Astrocyte (in vitro differentiated cells and primary cell): ENCODE data around the gene FAM53B. TPM values are rescaled to one million over a fixed set of nuclear protein-coding genes. Genes with fewer than 3 reads are reported as not detected.

ENCODE experiments used
- DNase-seq: peaks from one replicate; pipeline ENCODE4 v3.0.0-alpha.2; 2010; ENCODE audit warnings: low read depth
- FAIRE-seq: peaks from 2 replicates; lab custom pipeline; 2011; peaks lifted over from hg19 to GRCh38; lab: Jason Lieb, UNC
- H2AFZ ChIP-seq: 2 replicates; pipeline ENCODE4 v1.6.0; 2012; ENCODE audit warnings: low read depth, low read length, inconsistent platforms
- H3K27ac ChIP-seq: 2 replicates; pipeline ENCODE4 v1.5.1; 2011; ENCODE audit warnings: low read depth, low read length, inconsistent platforms
- H3K27me3 ChIP-seq: 2 replicates; pipeline ENCODE4 v1.6.0; 2011; ENCODE audit warnings: low read length, inconsistent platforms; ENCODE audit not compliant: insufficient read depth
- H3K36me3 ChIP-seq: 2 replicates; pipeline ENCODE4 v1.5.1; 2011; ENCODE audit warnings: low read length, inconsistent platforms; ENCODE audit not compliant: insufficient read depth
- H3K4me1 ChIP-seq: 2 replicates; pipeline ENCODE4 v1.5.1; 2011; ENCODE audit warnings: low read length, inconsistent platforms; ENCODE audit not compliant: insufficient read depth
- H3K4me2 ChIP-seq: 2 replicates; pipeline ENCODE4 v1.6.0; 2012; ENCODE audit warnings: low read length, inconsistent platforms
- H3K4me3 ChIP-seq: 2 replicates; pipeline ENCODE4 v1.5.1; 2011; ENCODE audit warnings: low read depth, mild to moderate bottlenecking, low read length, inconsistent platforms; ENCODE audit not compliant: insufficient read depth
- H3K79me2 ChIP-seq: 2 replicates; pipeline ENCODE4 v1.6.0; 2012; ENCODE audit warnings: mild to moderate bottlenecking, low read length, inconsistent platforms; ENCODE audit not compliant: insufficient read depth
- H3K9ac ChIP-seq: 2 replicates; pipeline ENCODE4 v1.6.0; 2012; ENCODE audit warnings: mild to moderate bottlenecking, low read length, inconsistent platforms
- H3K9me3 ChIP-seq: 2 replicates; pipeline ENCODE4 v1.5.1; 2012; ENCODE audit warnings: low read depth, mild to moderate bottlenecking, low read length, inconsistent platforms; ENCODE audit not compliant: insufficient read depth
- H4K20me1 ChIP-seq: 2 replicates; pipeline ENCODE4 v1.6.0; 2012; ENCODE audit warnings: low read length, inconsistent platforms; ENCODE audit not compliant: insufficient read depth
- H3K27ac Mint-ChIP-seq: one replicate; pipeline ENCODE4 v1.8.0; 2021; ENCODE audit warnings: mild to moderate bottlenecking, mixed read lengths; ENCODE audit not compliant: unreplicated experiment
- H3K27me3 Mint-ChIP-seq: one replicate; pipeline ENCODE4 v1.8.0; 2021; ENCODE audit warnings: low read depth, mixed read lengths; ENCODE audit not compliant: unreplicated experiment
- H3K36me3 Mint-ChIP-seq: one replicate; pipeline ENCODE4 v1.8.0; 2021; ENCODE audit warnings: low read depth, mixed read lengths; ENCODE audit not compliant: unreplicated experiment
- H3K4me1 Mint-ChIP-seq: one replicate; pipeline ENCODE4 v1.8.0; 2021; ENCODE audit warnings: low read depth, mixed read lengths; ENCODE audit not compliant: unreplicated experiment
- H3K4me3 Mint-ChIP-seq: one replicate; pipeline ENCODE4 v1.8.0; 2021; ENCODE audit warnings: mild to moderate bottlenecking, moderate library complexity, mixed read lengths; ENCODE audit not compliant: unreplicated experiment
- H3K9me3 Mint-ChIP-seq: one replicate; pipeline ENCODE4 v1.8.0; 2021; ENCODE audit warnings: mild to moderate bottlenecking, mixed read lengths; ENCODE audit not compliant: unreplicated experiment
- EZH2 ChIP-seq: IDR thresholded peaks from 2 replicates; pipeline ENCODE4 v1.6.1; 2012; ENCODE audit warnings: mild to moderate bottlenecking, low read length, inconsistent platforms; ENCODE audit not compliant: insufficient read depth
- total RNA-seq: library from RNA; stranded (reverse); gene quantifications from 2 replicates; pipeline ENCODE4 v1.2.1, GENCODE V29; 2021
- TF ChIP-seq, protein P1 (sequence below): IDR thresholded peaks from 2 replicates; pipeline ENCODE4 v1.5.1; 2011; ENCODE audit warnings: low read depth, mild to moderate bottlenecking, inconsistent platforms, low read length, moderate library complexity; ENCODE audit not compliant: insufficient read depth

The FAM53B gene
- total RNA-seq, 1 donor from 2014 or later, result 12.9 TPM

DNA sequence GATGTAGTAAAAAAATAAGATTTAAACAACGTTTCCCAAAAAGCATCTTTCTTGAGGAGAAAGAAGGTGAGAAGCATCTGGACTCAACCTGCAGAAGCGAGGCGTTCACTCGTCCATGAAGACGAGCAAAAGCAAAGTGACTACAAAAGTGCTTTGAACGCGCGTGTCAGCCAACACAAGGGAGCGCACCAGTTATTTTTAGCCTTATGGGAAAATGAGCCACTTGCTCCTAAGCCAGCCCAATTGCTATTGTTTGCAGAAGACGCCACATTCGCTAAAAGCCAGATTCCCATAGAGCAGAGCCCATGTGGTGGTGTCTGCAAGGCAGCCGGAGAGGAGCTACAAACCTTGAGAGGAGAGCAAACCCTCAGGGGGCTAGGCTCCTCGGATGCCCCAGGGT is 122.5 kb downstream of the FAM53B start:
- Histone ChIP-seq H3K27ac (no peak overlapping the region), H2AFZ (no peak overlapping the region), H3K4me2 (no peak overlapping the region), H3K36me3 (no peaks in the 10 kb centered on the region), H3K27me3 (no peaks in the 10 kb centered on the region), H3K4me1 (no peaks in the 10 kb centered on the region), H3K9ac (no peak overlapping the region), H4K20me1 (peaks cover 19% of the 10 kb centered on the region), H3K4me3 (no peak overlapping the region), H3K79me2 (no peaks in the 10 kb centered on the region), H3K9me3 (no peaks in the 10 kb centered on the region)
- TF ChIP-seq, protein P1, sequence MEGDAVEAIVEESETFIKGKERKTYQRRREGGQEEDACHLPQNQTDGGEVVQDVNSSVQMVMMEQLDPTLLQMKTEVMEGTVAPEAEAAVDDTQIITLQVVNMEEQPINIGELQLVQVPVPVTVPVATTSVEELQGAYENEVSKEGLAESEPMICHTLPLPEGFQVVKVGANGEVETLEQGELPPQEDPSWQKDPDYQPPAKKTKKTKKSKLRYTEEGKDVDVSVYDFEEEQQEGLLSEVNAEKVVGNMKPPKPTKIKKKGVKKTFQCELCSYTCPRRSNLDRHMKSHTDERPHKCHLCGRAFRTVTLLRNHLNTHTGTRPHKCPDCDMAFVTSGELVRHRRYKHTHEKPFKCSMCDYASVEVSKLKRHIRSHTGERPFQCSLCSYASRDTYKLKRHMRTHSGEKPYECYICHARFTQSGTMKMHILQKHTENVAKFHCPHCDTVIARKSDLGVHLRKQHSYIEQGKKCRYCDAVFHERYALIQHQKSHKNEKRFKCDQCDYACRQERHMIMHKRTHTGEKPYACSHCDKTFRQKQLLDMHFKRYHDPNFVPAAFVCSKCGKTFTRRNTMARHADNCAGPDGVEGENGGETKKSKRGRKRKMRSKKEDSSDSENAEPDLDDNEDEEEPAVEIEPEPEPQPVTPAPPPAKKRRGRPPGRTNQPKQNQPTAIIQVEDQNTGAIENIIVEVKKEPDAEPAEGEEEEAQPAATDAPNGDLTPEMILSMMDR, result no peak
- FAIRE-seq (no peak), DNase-seq (no peak)
- no peak overlapping the region for H3K27ac Mint-ChIP-seq
- peaks cover 3% of the 10 kb centered on the region for H3K27me3 Mint-ChIP-seq
- peaks cover 9% of the 10 kb centered on the region for H3K36me3 Mint-ChIP-seq
- no peak overlapping the region for H3K4me3 Mint-ChIP-seq
- peaks cover 9% of the 10 kb centered on the region for H3K4me1 Mint-ChIP-seq
- H3K9me3 Mint-ChIP-seq, result no peaks in the 10 kb centered on the region

DNA sequence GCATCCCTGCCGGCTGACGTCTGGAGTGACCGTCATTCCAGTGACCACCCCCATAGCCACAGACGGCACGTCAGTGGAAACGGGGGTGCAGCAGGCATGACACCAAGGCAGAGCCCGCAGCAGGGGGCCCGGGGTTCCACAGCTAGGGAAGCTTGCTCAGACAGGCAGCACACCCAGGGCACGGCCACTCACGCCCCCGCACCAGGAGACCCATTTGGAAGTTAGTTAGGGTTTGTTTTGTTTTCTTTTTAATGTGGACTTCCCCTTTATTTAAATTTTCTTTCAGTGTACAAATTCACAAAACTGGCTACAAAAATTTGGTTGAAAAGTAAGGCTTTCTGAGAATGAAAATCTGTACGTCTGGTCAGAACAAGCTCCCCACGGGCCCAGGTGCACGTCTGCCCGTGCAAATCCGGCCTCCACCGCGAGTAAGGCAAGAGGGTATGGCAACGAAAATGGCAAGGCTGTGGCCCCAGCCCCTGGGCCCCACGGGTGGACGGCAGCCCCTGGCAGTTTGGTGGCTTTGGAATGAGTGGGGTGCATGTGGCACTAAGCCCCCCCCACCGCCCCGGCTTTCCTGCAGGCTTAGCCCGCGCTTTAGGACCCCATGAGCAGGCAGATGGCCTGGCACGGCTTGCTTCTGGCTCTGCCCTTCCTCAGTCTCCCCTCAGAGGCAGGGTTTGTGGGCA is 124.2 kb downstream of the FAM53B start:
- H3K27me3 Mint-ChIP-seq, result peaks cover 3% of the 10 kb centered on the region
- peaks cover 11% of the 10 kb centered on the region for H3K36me3 Mint-ChIP-seq

DNA sequence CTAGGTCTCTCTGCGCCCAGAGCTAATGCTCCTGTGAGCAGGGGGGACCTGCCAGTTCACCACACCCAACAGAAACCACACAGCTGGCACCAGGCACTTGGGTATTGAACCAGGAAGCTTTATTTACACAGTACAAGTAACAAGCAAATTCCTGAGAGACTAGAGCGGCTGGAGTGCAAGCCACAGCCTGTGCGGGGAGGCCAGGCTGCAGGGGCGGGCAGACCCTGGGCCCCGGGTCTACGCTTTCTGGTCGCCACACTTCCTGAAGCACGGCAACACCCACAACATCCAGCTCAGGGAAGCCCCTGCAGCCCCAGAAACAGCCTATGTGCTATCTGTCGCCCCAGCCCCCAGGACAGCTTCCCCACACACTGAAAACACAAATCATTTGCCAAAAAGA is 125.0 kb downstream of the FAM53B start:
- peaks cover 11% of the 10 kb centered on the region for H3K36me3 Mint-ChIP-seq
- H3K27me3 Mint-ChIP-seq, result peaks cover 3% of the 10 kb centered on the region
- FAIRE-seq (no peak), DNase-seq (peak; percentile 16)
- no peak overlapping the region for H3K4me3 Mint-ChIP-seq
- TF ChIP-seq, protein P1, result no peak
- TF ChIP-seq EZH2, result no peak
- H3K9ac ChIP-seq, result no peak overlapping the region
- no peak overlapping the region for H2AFZ ChIP-seq
- peaks cover 7% of the 10 kb centered on the region for H3K4me1 Mint-ChIP-seq
- no peaks in the 10 kb centered on the region for H3K9me3 Mint-ChIP-seq
- peaks cover 9% of the 10 kb centered on the region for H4K20me1 ChIP-seq
- H3K36me3 ChIP-seq, result no peaks in the 10 kb centered on the region
- no peaks in the 10 kb centered on the region for H3K79me2 ChIP-seq
- no peak overlapping the region for H3K4me2 ChIP-seq
- no peak overlapping the region for H3K27ac ChIP-seq
- no peaks in the 10 kb centered on the region for H3K9me3 ChIP-seq
- H3K4me3 ChIP-seq, result no peak overlapping the region
- H3K27ac Mint-ChIP-seq, result peak overlapping the region; percentile 26
- no peaks in the 10 kb centered on the region for H3K4me1 ChIP-seq
- no peaks in the 10 kb centered on the region for H3K27me3 ChIP-seq

More for the DNA sequence above, 124.2 kb downstream of the FAM53B start:
- Histone ChIP-seq H3K27me3 (no peaks in the 10 kb centered on the region), H3K27ac (no peak overlapping the region), H2AFZ (no peak overlapping the region), H3K9ac (no peak overlapping the region), H3K4me1 (no peaks in the 10 kb centered on the region), H3K4me3 (no peak overlapping the region), H4K20me1 (peaks cover 11% of the 10 kb centered on the region), H3K9me3 (no peaks in the 10 kb centered on the region), H3K36me3 (no peaks in the 10 kb centered on the region), H3K79me2 (no peaks in the 10 kb centered on the region), H3K4me2 (no peak overlapping the region)
- Mint-ChIP-seq H3K9me3 (no peaks in the 10 kb centered on the region), H3K4me1 (peaks cover 7% of the 10 kb centered on the region), H3K4me3 (no peak overlapping the region), H3K27ac (no peak overlapping the region)
- no peak for FAIRE-seq
- no peak for DNase-seq
- TF ChIP-seq, protein P1, result no peak
- TF ChIP-seq EZH2, result no peak
